ENCODE data around the gene KRTAP15-1. TPM values are rescaled to one million over a fixed set of nuclear protein-coding genes. Genes with fewer than 3 reads are reported as not detected.

The KRTAP15-1 gene, protein sequence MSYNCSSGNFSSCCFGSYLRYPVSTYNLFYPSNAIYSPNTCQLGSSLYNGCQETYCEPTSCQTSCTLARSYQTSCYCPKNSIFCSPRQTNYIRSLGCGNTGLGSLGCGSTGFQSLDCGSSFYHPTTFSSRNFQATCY
- total RNA-seq = not detected
- total RNA-seq (2013) = not detected

DNA sequence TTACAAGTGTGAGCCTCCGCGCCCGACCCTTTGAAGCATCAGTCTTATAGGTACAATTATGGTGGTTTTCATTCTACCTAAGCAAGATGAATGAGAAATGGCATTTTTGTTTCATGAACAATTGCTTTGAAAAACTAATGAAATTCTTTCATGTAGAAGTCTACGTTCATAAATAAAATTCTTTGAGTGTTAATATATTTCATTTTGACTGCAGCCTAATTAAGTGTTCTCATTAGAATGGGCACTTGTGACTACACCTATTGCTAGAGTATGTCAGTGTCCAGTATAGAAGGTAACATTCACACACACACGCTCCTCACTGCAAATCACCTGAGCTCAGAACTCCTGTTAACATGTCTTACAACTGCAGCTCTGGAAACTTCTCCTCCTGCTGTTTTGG is at the start of gene KRTAP15-1:
KRTAP15-1 (plus strand) TSS at position 301 of the 400 bp plus-strand sequence; CDS start at position 354, 53 bp downstream.
- ATAC-seq = no peak
- intact Hi-C loops (cut with micrococcal nuclease) = no loop called here
- WGBS (ENCODE audit: insufficient coverage) = 92% methylated on average over 5 of the region's 5 CpGs

DNA sequence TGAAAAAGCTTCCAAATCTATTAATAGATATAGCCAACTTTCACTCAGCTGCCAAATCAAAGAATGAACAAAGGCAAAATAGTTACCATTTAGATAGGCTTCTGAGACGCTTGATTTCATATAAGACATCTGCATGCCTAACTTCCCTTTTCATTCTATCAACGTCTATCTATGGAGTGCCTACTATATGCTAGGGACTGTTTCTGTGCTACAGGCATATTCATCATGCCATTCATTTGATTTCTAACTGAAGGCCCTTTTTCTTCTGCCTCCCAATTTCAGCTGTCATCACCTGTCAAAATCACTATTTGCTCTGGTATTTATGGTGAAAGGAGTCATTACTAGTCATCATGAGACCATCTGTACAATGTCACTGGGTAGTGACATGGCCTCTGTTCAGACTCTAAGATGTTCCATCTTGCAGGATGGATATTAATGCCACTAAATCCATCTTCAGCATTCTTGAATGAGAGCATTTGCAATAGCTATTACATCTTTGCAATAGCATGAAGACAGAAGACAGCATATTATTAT is 48.5 kb upstream of the KRTAP15-1 start:
- Mint-ChIP-seq H3K36me3 (no peaks in the 10 kb centered on the region), H3K27ac (no peak overlapping the region), H3K4me1 (no peaks in the 10 kb centered on the region), H3K4me3 (no peak overlapping the region), H3K9me3 (peaks cover 8 to 10% of the 10 kb centered on the region in 2 donors), H3K27me3 (ENCODE audit: low read depth in 2 of 2) (no peaks in the 10 kb centered on the region)
- H3K27me3 ChIP-seq (ENCODE audit: control insufficient read depth, insufficient read depth, low read length) = no peaks in the 10 kb centered on the region
- no peak overlapping the region for H3K4me3 ChIP-seq (ENCODE audit: low read length)
- 73% methylated on average over 2 of the region's 2 CpGs for whole genome bisulfite sequencing (ENCODE audit: insufficient coverage)
- H3K9me3 ChIP-seq (ENCODE audit: control insufficient read depth, insufficient read depth, low read length) = peaks cover 7% of the 10 kb centered on the region
- intact Hi-C loops (cut with micrococcal nuclease) = no loop called here
- no peak for ATAC-seq
- DNase-seq = no peak
- no peaks in the 10 kb centered on the region for H3K36me3 ChIP-seq (ENCODE audit: control insufficient read depth, insufficient read depth, low read length)
- TF ChIP-seq CTCF (IDR thresholded peaks at IDR 0.05) = no peak
- no peaks in the 10 kb centered on the region for H3K4me1 ChIP-seq (ENCODE audit: control insufficient read depth, insufficient read depth, low read length)
- no peak overlapping the region for H3K27ac ChIP-seq (ENCODE audit: low read length)

More for the DNA sequence above, at the start of gene KRTAP15-1:
- H3K4me3 Mint-ChIP-seq = no peak within 1 kb of the TSS
- DNase-seq = no peak
- H3K4me3 ChIP-seq (ENCODE audit: low read length) = no peak within 1 kb of the TSS
- H3K4me1 ChIP-seq (ENCODE audit: control insufficient read depth, insufficient read depth, low read length) = no peaks in the 10 kb centered on the region
- no peak for TF ChIP-seq CTCF (IDR thresholded peaks at IDR 0.05)
- no peaks in the 10 kb centered on the region for H3K27me3 ChIP-seq (ENCODE audit: control insufficient read depth, insufficient read depth, low read length)
- H3K36me3 ChIP-seq (ENCODE audit: control insufficient read depth, insufficient read depth, low read length) = no peaks in the 10 kb centered on the region
- no peaks in the 10 kb centered on the region for H3K4me1 Mint-ChIP-seq
- H3K27ac Mint-ChIP-seq = no peak within 1 kb of the TSS
- no peak within 1 kb of the TSS for H3K27ac ChIP-seq (ENCODE audit: low read length)
- H3K9me3 Mint-ChIP-seq = peaks cover 6 to 10% of the 10 kb centered on the region in 2 donors
- no peaks in the 10 kb centered on the region for H3K9me3 ChIP-seq (ENCODE audit: control insufficient read depth, insufficient read depth, low read length)
- no peaks in the 10 kb centered on the region for H3K36me3 Mint-ChIP-seq
- no peaks in the 10 kb centered on the region for H3K27me3 Mint-ChIP-seq (ENCODE audit: low read depth in 2 of 2)

GRCh38 chr21:30395731-30396130 is 44.3 kb upstream of the KRTAP15-1 start, which contains the start of gene KRTAP13-1:
Gene KRTAP13-1, plus strand, starts transcription at chr21:30396031. Its CDS starts 56 bp downstream, at chr21:30396087.
- DNase-seq (no peak), ATAC-seq (no peak)
- H3K36me3 Mint-ChIP-seq = peaks cover 6% of the 10 kb centered on the region
- Histone ChIP-seq H3K27ac (ENCODE audit: low read length) (no peak within 1 kb of the TSS), H3K4me3 (ENCODE audit: low read length) (no peak within 1 kb of the TSS), H3K36me3 (ENCODE audit: control insufficient read depth, insufficient read depth, low read length) (no peaks in the 10 kb centered on the region), H3K4me1 (ENCODE audit: control insufficient read depth, insufficient read depth, low read length) (no peaks in the 10 kb centered on the region), H3K27me3 (ENCODE audit: control insufficient read depth, insufficient read depth, low read length) (no peaks in the 10 kb centered on the region), H3K9me3 (ENCODE audit: control insufficient read depth, insufficient read depth, low read length) (peaks cover 3% of the 10 kb centered on the region)
- no peak within 1 kb of the TSS for H3K27ac Mint-ChIP-seq
- no peaks in the 10 kb centered on the region for H3K27me3 Mint-ChIP-seq (ENCODE audit: low read depth in 2 of 2)
- H3K9me3 Mint-ChIP-seq = peaks cover 2 to 8% of the 10 kb centered on the region in 2 donors
- WGBS (ENCODE audit: insufficient coverage) = 74% methylated on average over 4 of the region's 4 CpGs
- no peak within 1 kb of the TSS for H3K4me3 Mint-ChIP-seq
- no peaks in the 10 kb centered on the region for H3K4me1 Mint-ChIP-seq
- TF ChIP-seq CTCF (IDR thresholded peaks at IDR 0.05) = no peak
- intact Hi-C loops (cut with micrococcal nuclease) = no loop called here
